IMR-90 (cell line): ENCODE results near the gene DHRS7C.

Experiments
- BHLHE40 ChIP-seq: fragments of 150-350 bp; IDR thresholded peaks from 2 replicates; pipeline ENCODE4 v1.6.1; 2016; ENCODE audit warnings: mild to moderate bottlenecking, low read depth, low read length
- CTCF ChIP-seq: conservative IDR thresholded peaks from 2 replicates; pipeline ENCODE4 v1.5.1; 2012; ENCODE audit warnings: mild to moderate bottlenecking, low read depth, low read length, improper control_type of control experiment
- MAFK ChIP-seq: IDR thresholded peaks from 2 replicates; pipeline ENCODE4 v1.6.1; 2012; ENCODE audit warnings: low read depth, low read length, improper control_type of control experiment
- POLR2A ChIP-seq: IDR thresholded peaks from 2 replicates; pipeline ENCODE4 v1.6.1; 2012; ENCODE audit warnings: mild to moderate bottlenecking, low read depth, low read length
- USF2 ChIP-seq: fragments of 150-350 bp; IDR thresholded peaks from 2 replicates; pipeline ENCODE4 v1.6.1; 2017; ENCODE audit warnings: mild to moderate bottlenecking, antibody characterized with exemption, low read length, low read depth

- TF ChIP-seq CTCF (no peak), BHLHE40 (no peak), USF2 (no peak), POLR2A (no peak), MAFK (no peak)
Observed at GRCh38 chr17:9833922-9834321, 42.5 kb upstream of the DHRS7C start.
